Neural cell (in vitro differentiated cells): Measurements from ENCODE around the gene MYO9B. TPM values are rescaled to one million over a fixed set of nuclear protein-coding genes. Genes with fewer than 3 reads are reported as not detected.

ENCODE experiments used
- H2AFZ ChIP-seq: fragments of 200-600, 300-800 bp; sonication (generic), shearing (Covaris generic); 2 replicates; pipeline ENCODE4 v1.6.0; 2014; ENCODE audit warnings: low read depth, mild to moderate bottlenecking, antibody characterized with exemption, low read length, moderate library complexity
- H3F3A ChIP-seq: fragments of 200-600 bp; shearing (Covaris generic); 2 replicates; pipeline ENCODE4 v1.6.1; 2016; ENCODE audit warnings: mild to moderate bottlenecking, moderate library complexity, mixed read lengths, antibody characterized with exemption, low read length; ENCODE audit not compliant: insufficient read depth, poor library complexity, severe bottlenecking
- H3K27ac ChIP-seq: fragments of 200-600, 300-800 bp; sonication (generic), shearing (Covaris generic); 2 replicates; pipeline ENCODE4 v1.5.1; 2014; ENCODE audit warnings: mild to moderate bottlenecking, low read length, moderate library complexity
- H3K27me3 ChIP-seq: fragments of 300-800, 200-600 bp; sonication (generic), shearing (Covaris generic); 2 replicates; pipeline ENCODE4 v1.6.0; 2014; ENCODE audit warnings: mild to moderate bottlenecking, low read depth, low read length, moderate library complexity; ENCODE audit not compliant: insufficient read depth
- H3K36me3 ChIP-seq: fragments of 300-800, 200-600 bp; sonication (generic), shearing (Covaris generic); 2 replicates; pipeline ENCODE4 v1.5.1; 2014; ENCODE audit warnings: mild to moderate bottlenecking, antibody characterized with exemption, low read length, moderate library complexity; ENCODE audit not compliant: insufficient read depth
- H3K4me2 ChIP-seq: fragments of 300-800, 200-600 bp; sonication (generic), shearing (Covaris generic); 2 replicates; pipeline ENCODE4 v1.6.0; 2014; ENCODE audit warnings: mild to moderate bottlenecking, low read length
- H3K4me3 ChIP-seq: fragments of 300-800, 200-600 bp; sonication (generic), shearing (Covaris generic); 2 replicates; pipeline ENCODE4 v1.5.1; 2014; ENCODE audit warnings: mild to moderate bottlenecking, low read length, moderate library complexity
- H3K79me2 ChIP-seq: fragments of 200-600 bp; shearing (Covaris generic); replicated peaks from 2 replicates; pipeline ENCODE4 v1.6.0; 2014; ENCODE audit warnings: mild to moderate bottlenecking, low read length, moderate library complexity; ENCODE audit not compliant: insufficient read depth
- H3K9ac ChIP-seq: fragments of 300-800, 200-600 bp; sonication (generic), shearing (Covaris generic); 2 replicates; pipeline ENCODE4 v1.6.1; 2016; ENCODE audit warnings: mild to moderate bottlenecking, low read length, mixed read lengths
- H3K9me2 ChIP-seq: fragments of 200-600 bp; shearing (Covaris generic); 2 replicates; pipeline ENCODE4 v1.6.1; 2016; ENCODE audit warnings: mild to moderate bottlenecking, low read length, mixed read lengths; ENCODE audit not compliant: insufficient read depth
- H3K9me3 ChIP-seq: fragments of 200-600, 300-800 bp; sonication (generic), shearing (Covaris generic); 2 replicates; pipeline ENCODE4 v1.6.1; 2016; ENCODE audit warnings: mild to moderate bottlenecking, mixed run types, low read length, moderate library complexity, mixed read lengths
- H4K20me1 ChIP-seq: fragments of 200-600 bp; shearing (Covaris generic); 2 replicates; pipeline ENCODE4 v1.6.1; 2016; ENCODE audit warnings: mild to moderate bottlenecking, mixed run types; ENCODE audit not compliant: insufficient read depth
- CTCF ChIP-seq: fragments of 450-650 bp; IDR thresholded peaks from 2 replicates; pipeline ENCODE4 v1.5.1; 2014; ENCODE audit warnings: antibody characterized with exemption, mild to moderate bottlenecking, moderate library complexity; ENCODE audit not compliant: poor library complexity, severe bottlenecking
- EP300 ChIP-seq: fragments of 450-650 bp; conservative IDR thresholded peaks from 2 replicates; pipeline ENCODE4 v1.6.1; 2014; ENCODE audit warnings: antibody characterized with exemption, mild to moderate bottlenecking, moderate library complexity; ENCODE audit not compliant: poor library complexity, severe bottlenecking
- EZH2 ChIP-seq: fragments of 200-600, 300-800 bp; shearing (Covaris generic), sonication (generic); IDR thresholded peaks from 2 replicates; pipeline ENCODE4 v1.6.1; 2014; ENCODE audit warnings: antibody characterized with exemption, low read length, borderline replicate concordance, mild to moderate bottlenecking; ENCODE audit not compliant: insufficient read depth, poor library complexity, severe bottlenecking
- MXI1 ChIP-seq: fragments of 450-650 bp; conservative IDR thresholded peaks from 2 replicates; pipeline ENCODE4 v1.6.1; 2014; ENCODE audit warnings: antibody characterized with exemption, mild to moderate bottlenecking; ENCODE audit not compliant: poor library complexity, severe bottlenecking
- POLR2AphosphoS5 ChIP-seq: IDR thresholded peaks from 2 replicates; pipeline ENCODE4 v1.6.1; 2012
- RAD21 ChIP-seq: fragments of 450-650 bp; conservative IDR thresholded peaks from 2 replicates; pipeline ENCODE4 v1.6.1; 2014; ENCODE audit warnings: antibody characterized with exemption, mild to moderate bottlenecking, moderate library complexity
- REST ChIP-seq: IDR thresholded peaks from 2 replicates; pipeline ENCODE4 v1.6.1; 2012; ENCODE audit warnings: borderline replicate concordance
- SMC3 ChIP-seq: fragments of 450-650 bp; conservative IDR thresholded peaks from 2 replicates; pipeline ENCODE4 v1.6.1; 2014; ENCODE audit warnings: antibody characterized with exemption, mild to moderate bottlenecking, moderate library complexity; ENCODE audit not compliant: poor library complexity
- TAF1 ChIP-seq: IDR thresholded peaks from 2 replicates; pipeline ENCODE4 v1.6.1; 2012; ENCODE audit warnings: low read depth
- polyA plus RNA-seq: library from polyadenylated mRNA; depleted of rRNA; stranded (reverse); fragments of >200 nt; gene quantifications from 2 replicates; pipeline ENCODE4 v1.2.3, GENCODE V29; 2014

MYO9B gene
- polyA plus RNA-seq, 1 donor from 2014 or later, result 27.2 TPM

- Histone ChIP-seq H3K27ac (no peak overlapping the region), H3K27me3 (no peaks in the 10 kb centered on the region), H3K9me2 (no peaks in the 10 kb centered on the region), H4K20me1 (no peaks in the 10 kb centered on the region), H3K9ac (no peak overlapping the region), H3F3A (no peaks in the 10 kb centered on the region), H3K4me3 (no peak overlapping the region), H2AFZ (no peak overlapping the region), H3K4me2 (no peak overlapping the region), H3K79me2 (no peaks in the 10 kb centered on the region), H3K36me3 (no peaks in the 10 kb centered on the region), H3K9me3 (peaks cover 8% of the 10 kb centered on the region)
- no peak for TF ChIP-seq RAD21
- TF ChIP-seq SMC3, result no peak
- no peak for TF ChIP-seq TAF1
- no peak for TF ChIP-seq EZH2
- no peak for TF ChIP-seq MXI1
- no peak for TF ChIP-seq REST
- TF ChIP-seq CTCF, result no peak
- no peak for TF ChIP-seq POLR2AphosphoS5
- TF ChIP-seq EP300, result no peak
These were observed 179.6 kb downstream of the MYO9B start for GRCh38 chr19:17255150-17255621.

- Histone ChIP-seq H3K4me3 (no peak overlapping the region), H3F3A (no peaks in the 10 kb centered on the region), H3K9me2 (no peaks in the 10 kb centered on the region), H3K36me3 (no peaks in the 10 kb centered on the region), H3K27ac (no peak overlapping the region), H4K20me1 (no peaks in the 10 kb centered on the region), H3K27me3 (no peaks in the 10 kb centered on the region), H3K9me3 (peaks cover 8% of the 10 kb centered on the region), H3K79me2 (no peaks in the 10 kb centered on the region), H3K9ac (no peak overlapping the region), H3K4me2 (no peak overlapping the region), H2AFZ (no peak overlapping the region)
- TF ChIP-seq MXI1, result no peak
- no peak for TF ChIP-seq REST
- TF ChIP-seq EP300, result no peak
- TF ChIP-seq TAF1, result no peak
- TF ChIP-seq EZH2, result no peak
- TF ChIP-seq POLR2AphosphoS5, result no peak
- TF ChIP-seq CTCF, result no peak
- TF ChIP-seq SMC3, result no peak
- no peak for TF ChIP-seq RAD21
These were observed 180.6 kb downstream of the MYO9B start for GRCh38 chr19:17256130-17256529.
